Right lobe of liver (tissue), 4 donors: ENCODE results near the gene SEMA4C.

ENCODE experiments used
- POLR2A ChIP-seq: fragments of 450-650 bp; IDR thresholded peaks from one replicate; pipeline ENCODE4 v1.6.1; 2017; ENCODE audit warnings: antibody characterized with exemption, mild to moderate bottlenecking
- TF ChIP-seq, protein P1 (sequence below), 4 donors: fragments of 200-600 bp in 3 of 4; fragments of 450-650 bp in 1 of 4; IDR thresholded peaks; one replicate each; pipeline versions ENCODE4 v1.5.1 to v1.8.0; 2016 to 2022; ENCODE audit warnings: antibody characterized with exemption in 4 of 4, mild to moderate bottlenecking in 2 of 4
- donor health status: DM: no; HTN: no; CAD: no.
- donor health status: DM: no; HTN: no; CAD: no.
- donor health status: DM: no; HTN: yes; CAD: no.

DNA sequence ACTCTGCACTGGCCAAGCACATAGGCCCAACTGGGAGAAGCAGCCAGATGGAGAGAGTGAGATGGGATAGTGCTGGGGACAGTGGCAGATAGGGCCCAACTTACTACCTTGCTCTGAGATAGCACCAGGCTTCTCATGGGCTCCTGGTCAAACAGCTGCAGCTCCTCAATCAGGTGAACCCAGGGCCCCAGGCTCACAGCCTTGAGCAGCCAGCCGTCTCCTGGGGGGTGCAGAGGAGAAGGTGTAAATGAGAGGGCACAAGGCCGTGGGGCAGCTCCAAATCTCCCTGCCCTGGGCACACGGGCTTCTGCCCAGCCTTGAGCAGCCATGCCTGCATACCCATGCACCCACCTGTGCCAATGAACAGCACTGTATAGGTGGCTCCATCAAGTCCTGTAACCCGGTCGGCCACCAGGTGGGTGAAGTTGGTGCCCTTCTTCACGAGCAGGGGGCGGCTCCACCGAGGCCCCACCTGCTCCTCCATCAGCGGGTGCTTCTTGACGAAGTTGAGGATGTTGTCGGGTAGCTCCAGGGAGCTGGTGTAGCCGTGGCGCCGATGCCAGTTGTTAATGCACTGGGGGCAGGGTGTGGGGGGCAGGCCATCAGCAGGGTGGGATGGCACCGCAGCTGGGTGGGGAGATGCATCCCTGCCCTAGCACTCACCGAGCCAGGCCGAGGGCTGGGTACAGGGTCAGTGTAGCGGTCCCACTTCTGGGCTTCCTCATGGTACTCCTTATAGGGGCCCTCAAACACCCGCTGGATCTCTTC lies 6.1 kb downstream of the SEMA4C start:
- TF ChIP-seq, protein P1, sequence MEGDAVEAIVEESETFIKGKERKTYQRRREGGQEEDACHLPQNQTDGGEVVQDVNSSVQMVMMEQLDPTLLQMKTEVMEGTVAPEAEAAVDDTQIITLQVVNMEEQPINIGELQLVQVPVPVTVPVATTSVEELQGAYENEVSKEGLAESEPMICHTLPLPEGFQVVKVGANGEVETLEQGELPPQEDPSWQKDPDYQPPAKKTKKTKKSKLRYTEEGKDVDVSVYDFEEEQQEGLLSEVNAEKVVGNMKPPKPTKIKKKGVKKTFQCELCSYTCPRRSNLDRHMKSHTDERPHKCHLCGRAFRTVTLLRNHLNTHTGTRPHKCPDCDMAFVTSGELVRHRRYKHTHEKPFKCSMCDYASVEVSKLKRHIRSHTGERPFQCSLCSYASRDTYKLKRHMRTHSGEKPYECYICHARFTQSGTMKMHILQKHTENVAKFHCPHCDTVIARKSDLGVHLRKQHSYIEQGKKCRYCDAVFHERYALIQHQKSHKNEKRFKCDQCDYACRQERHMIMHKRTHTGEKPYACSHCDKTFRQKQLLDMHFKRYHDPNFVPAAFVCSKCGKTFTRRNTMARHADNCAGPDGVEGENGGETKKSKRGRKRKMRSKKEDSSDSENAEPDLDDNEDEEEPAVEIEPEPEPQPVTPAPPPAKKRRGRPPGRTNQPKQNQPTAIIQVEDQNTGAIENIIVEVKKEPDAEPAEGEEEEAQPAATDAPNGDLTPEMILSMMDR (IDR thresholded peaks at IDR 0.05), result no peak
- TF ChIP-seq POLR2A, result no peak
